Lower leg skin (tissue), 4 donors: ENCODE results near the gene GTPBP2. TPM values are rescaled to one million over a fixed set of nuclear protein-coding genes. Genes with fewer than 3 reads are reported as not detected.

Experiments
- DNase-seq, 2 donors: peaks; one replicate each; pipeline ENCODE4 v3.0.0-alpha.2; 2019; ENCODE audit warnings: low spot score in 2 of 2
- H3K4me3 ChIP-seq: fragments of 200-600 bp; sonication (generic); 2 replicates; pipeline ENCODE4 v1.5.1; 2017; ENCODE audit warnings: mild to moderate bottlenecking, low read depth; ENCODE audit not compliant: poor library complexity, severe bottlenecking
- CTCF ChIP-seq, 3 donors: fragments of 450-650 bp; IDR thresholded peaks; one replicate each; pipeline ENCODE4 v1.5.1; 2016; ENCODE audit warnings: antibody characterized with exemption in 3 of 3, mild to moderate bottlenecking in 3 of 3, moderate library complexity in 2 of 3
- POLR2A ChIP-seq, 2 donors: fragments of 450-650 bp; IDR thresholded peaks; one replicate each; pipeline ENCODE4 v1.6.1; 2016 to 2017; ENCODE audit warnings: antibody characterized with exemption in 2 of 2, mild to moderate bottlenecking in 1 of 2, moderate library complexity in 1 of 2
- WGBS, 2 donors: methylation state at CpG; one replicate each; pipeline ENCODE4 v1.1.5; 2018; 5-methylcytosine and 5-hydroxymethylcytosine counted together
- intact Hi-C: fragments of 100-400 bp; cut with DNase I; formaldehyde crosslinking; loops from one replicate; pipeline ENCODE4 v1.15.0; 2023; ENCODE audit warnings: low total_unique reads
- total RNA-seq, 4 donors: library from RNA; depleted of rRNA; stranded (reverse); fragments of >200 nt; gene quantifications; one replicate each; pipeline ENCODE4 v1.1.0, GENCODE V29; 2016

Gene GTPBP2
- total RNA-seq, 4 donors from 2014 or later: 31.1 to 39.9 (median 36.0) TPM

- no peak for TF ChIP-seq POLR2A (IDR thresholded peaks at IDR 0.05)
- no peak for TF ChIP-seq CTCF (IDR thresholded peaks at IDR 0.05)
- DNase-seq: no peak
- H3K4me3 ChIP-seq: no peak overlapping the region
- intact Hi-C loops: no loop called here
- WGBS, 2 donors: 93 to 95% methylated on average over 5 of the region's 5 CpGs
These were observed 18.6 kb downstream of the GTPBP2 start for GRCh38 chr6:43610431-43610830.

GRCh38 chr6:43609402-43609801 lies 19.7 kb downstream of the GTPBP2 start:
- intact Hi-C loops: no loop called here
- 92 to 100% methylated on average over 1 of the region's 1 CpG for WGBS, 2 donors

GRCh38 chr6:43608807-43609206 lies 20.3 kb downstream of the GTPBP2 start:
- WGBS, 2 donors: 71 to 79% methylated on average over 1 of the region's 1 CpG
- H3K4me3 ChIP-seq: no peak overlapping the region
- TF ChIP-seq CTCF (IDR thresholded peaks at IDR 0.05) (no peak), POLR2A (IDR thresholded peaks at IDR 0.05) (no peak)
- intact Hi-C loops: no loop called here
- no peak for DNase-seq

More at GRCh38 chr6:43609402-43609801, 19.7 kb downstream of the GTPBP2 start:
- DNase-seq: no peak
- TF ChIP-seq CTCF (IDR thresholded peaks at IDR 0.05) (no peak), POLR2A (IDR thresholded peaks at IDR 0.05) (no peak)
- H3K4me3 ChIP-seq: no peak overlapping the region

GRCh38 chr6:43608310-43608763 lies 20.7 kb downstream of the GTPBP2 start:
- WGBS, 2 donors: 1 to 3% methylated on average over 5 of the region's 5 CpGs
- TF ChIP-seq POLR2A (IDR thresholded peaks at IDR 0.05): no peak
- peak in 1 of 3 donors; percentile 20 for TF ChIP-seq CTCF (IDR thresholded peaks at IDR 0.05)
- intact Hi-C loops: no loop called here
- H3K4me3 ChIP-seq: no peak overlapping the region
- DNase-seq: peak; percentile 56 to 90

- intact Hi-C loops: no loop called here
- WGBS, 2 donors: 93 to 94% methylated on average over 2 of the region's 2 CpGs
- no peak for TF ChIP-seq CTCF (IDR thresholded peaks at IDR 0.05)
- TF ChIP-seq POLR2A (IDR thresholded peaks at IDR 0.05): no peak
- no peak overlapping the region for H3K4me3 ChIP-seq
- DNase-seq: no peak
These were observed 23.0 kb downstream of the GTPBP2 start for GRCh38 chr6:43606019-43606418.

- intact Hi-C loops: no loop called here
- 92 to 94% methylated on average over 2 of the region's 2 CpGs for WGBS, 2 donors
- no peak for DNase-seq
- H3K4me3 ChIP-seq: no peak overlapping the region
- TF ChIP-seq CTCF (IDR thresholded peaks at IDR 0.05) (no peak), POLR2A (IDR thresholded peaks at IDR 0.05) (no peak)
These were observed 24.9 kb downstream of the GTPBP2 start for GRCh38 chr6:43604174-43604573.
